HFF-Myc (cell line): ENCODE data around the gene OXCT2.

Experiments used
- DNase-seq: peaks from one replicate; pipeline ENCODE4 v3.0.0-alpha.2; 2011; ENCODE audit warnings: low read depth; ENCODE audit errors: extremely low read depth
- H3K4me3 ChIP-seq: replicated peaks from 2 replicates; pipeline ENCODE4 v1.5.1; 2011; ENCODE audit warnings: low read depth, mild to moderate bottlenecking, control low read depth, low read length
- CTCF ChIP-seq: IDR thresholded peaks from 2 replicates; pipeline ENCODE4 v1.5.1; 2012; ENCODE audit warnings: mild to moderate bottlenecking, low read depth, low read length, control low read depth; ENCODE audit errors: missing control alignments

Gene OXCT2

GRCh38 chr1:39755965-39756659, 15.0 kb downstream of the OXCT2 start:
- DNase-seq: no peak
- no peak for TF ChIP-seq CTCF
- H3K4me3 ChIP-seq: no peak overlapping the region

- no peak for TF ChIP-seq CTCF
- H3K4me3 ChIP-seq: no peak overlapping the region
- DNase-seq: no peak
Observed at GRCh38 chr1:39754906-39755504, 16.1 kb downstream of the OXCT2 start.

GRCh38 chr1:39754026-39754570, 17.1 kb downstream of the OXCT2 start:
- H3K4me3 ChIP-seq: no peak overlapping the region
- no peak for TF ChIP-seq CTCF
- DNase-seq: no peak

GRCh38 chr1:39753132-39754025, 17.8 kb downstream of the OXCT2 start:
- no peak for DNase-seq
- no peak overlapping the region for H3K4me3 ChIP-seq
- TF ChIP-seq CTCF: no peak

- no peak for TF ChIP-seq CTCF
- DNase-seq: no peak
- no peak overlapping the region for H3K4me3 ChIP-seq
Observed at GRCh38 chr1:39752703-39753102, 18.4 kb downstream of the OXCT2 start.

- no peak overlapping the region for H3K4me3 ChIP-seq
- DNase-seq: no peak
- no peak for TF ChIP-seq CTCF
Observed at GRCh38 chr1:39751595-39751994, 19.6 kb downstream of the OXCT2 start.
